Ishikawa (cell line): ENCODE data around the gene CEP41.

Source experiments
- CEBPB ChIP-seq: IDR thresholded peaks from 2 replicates; pipeline ENCODE4 v1.6.1; 2012
- EGR1 ChIP-seq: IDR thresholded peaks from 2 replicates; pipeline ENCODE4 v1.6.1; 2012
- EP300 ChIP-seq: IDR thresholded peaks from 2 replicates; pipeline ENCODE4 v1.6.1; 2012; ENCODE audit warnings: borderline replicate concordance
- FOXM1 ChIP-seq: IDR thresholded peaks from 2 replicates; pipeline ENCODE4 v1.6.1; 2012; ENCODE audit warnings: low read depth, borderline replicate concordance
- TAF1 ChIP-seq: IDR thresholded peaks from 2 replicates; pipeline ENCODE4 v1.6.1; 2012; ENCODE audit warnings: low read depth, mild to moderate bottlenecking
- TCF12 ChIP-seq: IDR thresholded peaks from 2 replicates; pipeline ENCODE4 v1.6.1; 2012; ENCODE audit warnings: low read depth
- TEAD4 ChIP-seq: IDR thresholded peaks from 2 replicates; pipeline ENCODE4 v1.6.1; 2012
- YY1 ChIP-seq: IDR thresholded peaks from 2 replicates; pipeline ENCODE4 v1.6.1; 2012; ENCODE audit warnings: low read depth
- TF ChIP-seq, protein P1 (sequence below): IDR thresholded peaks from 2 replicates; pipeline ENCODE4 v1.6.1; 2012; ENCODE audit warnings: low read depth, mild to moderate bottlenecking
- TF ChIP-seq, protein P2 (sequence below): IDR thresholded peaks from 2 replicates; pipeline ENCODE4 v1.6.1; 2012
- TF ChIP-seq, protein P3 (sequence below): IDR thresholded peaks from 2 replicates; pipeline ENCODE4 v1.6.1; 2012

DNA sequence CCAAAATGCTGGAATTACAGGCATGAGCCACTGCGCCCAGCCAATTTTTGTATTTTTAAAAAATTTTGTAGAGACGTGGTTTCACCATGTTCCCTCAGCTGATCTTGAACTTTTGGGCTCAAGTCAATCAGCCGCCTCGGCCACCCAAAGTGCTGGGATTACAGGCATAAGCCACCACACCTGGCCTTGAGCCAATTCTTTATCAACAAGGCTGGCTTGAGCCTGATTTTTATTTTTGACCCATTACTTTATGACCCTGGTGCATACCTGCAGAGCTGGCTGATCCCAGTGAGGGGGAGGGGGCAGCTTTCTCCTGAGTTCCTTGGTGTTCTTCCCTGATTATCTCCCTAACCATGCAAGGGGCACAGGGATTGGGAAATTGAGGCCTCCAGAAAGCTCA, 76.4 kb downstream of the CEP41 start:
- no peak for TF ChIP-seq EGR1
- no peak for TF ChIP-seq YY1
- no peak for TF ChIP-seq EP300
- TF ChIP-seq, protein P1, sequence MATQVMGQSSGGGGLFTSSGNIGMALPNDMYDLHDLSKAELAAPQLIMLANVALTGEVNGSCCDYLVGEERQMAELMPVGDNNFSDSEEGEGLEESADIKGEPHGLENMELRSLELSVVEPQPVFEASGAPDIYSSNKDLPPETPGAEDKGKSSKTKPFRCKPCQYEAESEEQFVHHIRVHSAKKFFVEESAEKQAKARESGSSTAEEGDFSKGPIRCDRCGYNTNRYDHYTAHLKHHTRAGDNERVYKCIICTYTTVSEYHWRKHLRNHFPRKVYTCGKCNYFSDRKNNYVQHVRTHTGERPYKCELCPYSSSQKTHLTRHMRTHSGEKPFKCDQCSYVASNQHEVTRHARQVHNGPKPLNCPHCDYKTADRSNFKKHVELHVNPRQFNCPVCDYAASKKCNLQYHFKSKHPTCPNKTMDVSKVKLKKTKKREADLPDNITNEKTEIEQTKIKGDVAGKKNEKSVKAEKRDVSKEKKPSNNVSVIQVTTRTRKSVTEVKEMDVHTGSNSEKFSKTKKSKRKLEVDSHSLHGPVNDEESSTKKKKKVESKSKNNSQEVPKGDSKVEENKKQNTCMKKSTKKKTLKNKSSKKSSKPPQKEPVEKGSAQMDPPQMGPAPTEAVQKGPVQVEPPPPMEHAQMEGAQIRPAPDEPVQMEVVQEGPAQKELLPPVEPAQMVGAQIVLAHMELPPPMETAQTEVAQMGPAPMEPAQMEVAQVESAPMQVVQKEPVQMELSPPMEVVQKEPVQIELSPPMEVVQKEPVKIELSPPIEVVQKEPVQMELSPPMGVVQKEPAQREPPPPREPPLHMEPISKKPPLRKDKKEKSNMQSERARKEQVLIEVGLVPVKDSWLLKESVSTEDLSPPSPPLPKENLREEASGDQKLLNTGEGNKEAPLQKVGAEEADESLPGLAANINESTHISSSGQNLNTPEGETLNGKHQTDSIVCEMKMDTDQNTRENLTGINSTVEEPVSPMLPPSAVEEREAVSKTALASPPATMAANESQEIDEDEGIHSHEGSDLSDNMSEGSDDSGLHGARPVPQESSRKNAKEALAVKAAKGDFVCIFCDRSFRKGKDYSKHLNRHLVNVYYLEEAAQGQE, result no peak
- TF ChIP-seq, protein P2, sequence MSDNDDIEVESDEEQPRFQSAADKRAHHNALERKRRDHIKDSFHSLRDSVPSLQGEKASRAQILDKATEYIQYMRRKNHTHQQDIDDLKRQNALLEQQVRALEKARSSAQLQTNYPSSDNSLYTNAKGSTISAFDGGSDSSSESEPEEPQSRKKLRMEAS, result no peak
- TF ChIP-seq, protein P3, sequence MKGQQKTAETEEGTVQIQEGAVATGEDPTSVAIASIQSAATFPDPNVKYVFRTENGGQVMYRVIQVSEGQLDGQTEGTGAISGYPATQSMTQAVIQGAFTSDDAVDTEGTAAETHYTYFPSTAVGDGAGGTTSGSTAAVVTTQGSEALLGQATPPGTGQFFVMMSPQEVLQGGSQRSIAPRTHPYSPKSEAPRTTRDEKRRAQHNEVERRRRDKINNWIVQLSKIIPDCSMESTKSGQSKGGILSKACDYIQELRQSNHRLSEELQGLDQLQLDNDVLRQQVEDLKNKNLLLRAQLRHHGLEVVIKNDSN, result no peak
- TF ChIP-seq CEBPB, result no peak
- no peak for TF ChIP-seq FOXM1
- TF ChIP-seq TAF1, result no peak
- no peak for TF ChIP-seq TEAD4
- no peak for TF ChIP-seq TCF12
